HG03095 (cell line): ENCODE results near the gene HLA-DPA1.

Experiments used
- ATAC-seq: cut with Tn5 transposase; IDR thresholded peaks from one replicate; pipeline ENCODE4 v1.9.1; 2021; ENCODE audit warnings: moderate library complexity; ENCODE audit not compliant: unreplicated experiment

HLA-DPA1 gene

DNA sequence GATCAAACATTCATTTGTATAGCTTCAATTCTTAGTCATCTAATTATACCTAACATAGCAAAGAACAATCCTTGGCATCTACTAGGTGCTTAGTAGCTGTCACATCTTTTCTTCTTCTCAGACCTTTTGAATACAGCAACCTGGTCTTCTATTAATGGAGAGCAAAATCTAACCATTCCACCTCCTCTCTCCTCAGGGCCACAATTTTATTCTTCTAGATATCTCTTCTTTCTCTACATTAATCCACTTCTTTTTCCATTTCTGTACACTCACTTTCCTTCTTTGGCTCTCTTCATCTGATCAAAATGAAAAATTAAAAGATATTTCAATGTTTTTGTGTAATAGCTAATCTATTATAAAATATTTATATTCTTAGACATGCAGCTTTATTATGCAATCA is 55.0 kb downstream of the HLA-DPA1 start:
- no peak for ATAC-seq

DNA sequence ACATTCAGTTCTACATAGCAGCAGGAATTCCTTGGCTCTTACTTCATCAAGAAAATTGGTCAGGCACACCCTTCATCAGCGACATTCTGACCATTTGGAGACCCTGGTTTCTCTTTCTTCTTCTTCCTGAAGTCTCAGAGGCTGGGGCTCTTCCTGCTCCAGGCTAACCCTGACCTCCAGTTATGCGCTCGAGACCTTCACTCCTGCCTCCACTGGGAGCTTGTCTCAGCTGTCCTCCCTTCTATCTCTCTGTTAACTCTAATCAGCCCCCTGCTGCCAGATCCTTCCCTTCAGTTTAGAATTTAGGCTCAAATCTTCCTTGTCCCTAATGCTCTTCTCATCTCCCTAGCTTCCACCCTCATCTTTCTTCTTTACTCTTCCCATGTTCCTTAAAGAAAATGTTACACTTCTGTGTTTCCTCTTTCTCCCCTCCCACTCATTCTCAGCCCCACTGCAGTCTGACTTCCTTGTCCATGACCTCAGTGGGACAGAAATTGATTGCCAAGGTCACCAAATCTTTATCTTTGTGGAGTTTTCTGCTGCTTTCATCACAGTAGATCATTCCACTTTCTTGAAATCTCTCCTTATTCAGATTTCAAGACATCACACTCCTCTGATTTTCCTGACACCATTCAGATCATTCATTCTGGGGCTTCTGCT is 55.6 kb downstream of the HLA-DPA1 start:
- ATAC-seq, result no peak

DNA sequence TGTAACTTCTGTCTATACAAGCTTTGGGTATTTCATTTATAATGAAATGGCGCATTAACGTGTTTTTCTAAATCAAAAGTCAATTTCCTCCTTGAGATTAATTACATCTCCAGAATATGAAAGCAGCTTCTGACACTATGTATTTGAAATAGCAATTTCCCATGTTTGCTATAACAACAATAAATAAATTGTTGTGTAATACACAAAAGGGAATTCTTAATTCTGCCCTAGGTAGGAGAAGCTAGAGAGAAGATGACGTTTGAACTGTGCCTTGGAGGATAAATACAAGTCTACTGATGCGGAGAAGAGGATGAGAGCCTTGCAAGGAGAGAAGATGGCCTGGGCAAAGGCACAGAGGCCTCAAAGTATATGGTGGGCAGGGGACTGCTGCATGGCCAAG is 56.4 kb downstream of the HLA-DPA1 start:
- no peak for ATAC-seq

DNA sequence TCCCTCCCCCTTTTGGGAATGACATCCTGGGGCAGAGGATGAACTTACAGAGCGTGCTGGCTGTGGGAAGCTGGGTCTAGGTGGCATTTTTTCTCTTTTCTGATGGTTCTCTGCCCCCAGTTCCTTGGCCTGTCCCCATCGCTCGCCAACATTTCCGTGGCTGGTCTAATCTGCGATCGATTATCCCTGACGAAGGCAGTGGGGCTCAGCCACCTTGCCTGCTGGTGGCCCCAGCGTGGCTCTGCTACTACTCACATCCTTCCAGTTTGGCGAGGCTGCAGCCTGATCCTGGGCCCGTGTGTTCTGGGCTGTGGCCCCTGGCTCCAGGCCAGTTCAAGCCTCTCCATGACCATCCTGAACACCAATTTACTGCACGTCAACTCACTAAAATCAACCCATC is 57.7 kb downstream of the HLA-DPA1 start:
- no peak for ATAC-seq

DNA sequence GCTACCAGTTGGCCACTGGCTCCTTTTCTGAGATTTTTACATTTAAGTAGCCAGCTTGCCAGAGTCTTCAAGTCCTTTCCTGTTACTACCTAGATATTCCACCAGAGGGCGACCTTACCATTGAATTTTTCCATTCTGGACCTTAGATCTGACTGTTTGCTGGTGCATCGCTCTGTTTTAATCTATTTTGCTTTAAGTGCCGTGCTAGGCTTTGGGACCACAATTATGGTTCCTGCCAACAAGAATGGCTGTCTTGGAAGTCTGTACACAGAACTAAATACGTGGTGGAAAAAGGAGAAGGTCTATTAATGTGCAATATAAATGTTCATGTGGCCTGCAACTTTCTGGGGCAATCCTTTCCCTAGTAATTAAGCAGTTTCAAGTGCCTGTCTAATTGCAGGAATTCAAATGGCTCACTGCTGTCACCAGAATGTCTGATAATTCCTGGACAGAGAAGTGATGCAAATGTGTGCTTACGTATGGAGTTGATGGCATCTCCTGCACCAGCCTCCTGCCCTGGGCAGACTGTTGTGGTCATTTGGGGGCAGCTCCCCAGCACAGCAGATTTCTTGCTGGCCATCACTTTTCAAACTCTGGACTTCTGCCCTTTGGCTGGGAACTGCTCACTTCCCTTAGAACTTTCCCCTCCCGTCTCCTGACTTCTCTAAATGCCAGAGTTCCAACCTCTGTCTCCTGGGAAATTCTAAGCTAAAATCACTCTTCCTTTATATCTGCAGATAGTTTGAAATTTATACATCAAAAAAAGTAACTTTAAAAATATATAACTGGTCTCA is 58.4 kb downstream of the HLA-DPA1 start:
- ATAC-seq, result no peak
